ENCODE data around the gene SOX4.

Gene SOX4

GRCh38 chr6:21610341-21610740, 16.8 kb downstream of the SOX4 start:
- in situ Hi-C loops (cut with HindIII; ENCODE audit: low sequenced_read_pairs): no loop called here

GRCh38 chr6:21611485-21611884, 17.9 kb downstream of the SOX4 start:
- in situ Hi-C loops (cut with HindIII; ENCODE audit: low sequenced_read_pairs): no loop called here

GRCh38 chr6:21612067-21612745, 18.7 kb downstream of the SOX4 start:
- in situ Hi-C loops (cut with HindIII; ENCODE audit: low sequenced_read_pairs): no loop called here

GRCh38 chr6:21613809-21614208, 20.3 kb downstream of the SOX4 start:
- in situ Hi-C loops (cut with HindIII; ENCODE audit: low sequenced_read_pairs): no loop called here

GRCh38 chr6:21614226-21614625, 20.7 kb downstream of the SOX4 start:
- in situ Hi-C loops (cut with HindIII; ENCODE audit: low sequenced_read_pairs): no loop called here

- in situ Hi-C loops (cut with HindIII; ENCODE audit: low sequenced_read_pairs): no loop called here
Measured at GRCh38 chr6:21615504-21615903, 22.0 kb downstream of the SOX4 start.

GRCh38 chr6:21616005-21616404, 22.5 kb downstream of the SOX4 start:
- in situ Hi-C loops (cut with HindIII; ENCODE audit: low sequenced_read_pairs): no loop called here

GRCh38 chr6:21625642-21626041, 32.1 kb downstream of the SOX4 start:
- in situ Hi-C loops (cut with HindIII; ENCODE audit: low sequenced_read_pairs): no loop called here

GRCh38 chr6:21626756-21627155, 33.2 kb downstream of the SOX4 start:
- in situ Hi-C loops (cut with HindIII; ENCODE audit: low sequenced_read_pairs): no loop called here

- in situ Hi-C loops (cut with HindIII; ENCODE audit: low sequenced_read_pairs): no loop called here
Measured at GRCh38 chr6:21628160-21628559, 34.6 kb downstream of the SOX4 start.

GRCh38 chr6:21633511-21634109, 40.1 kb downstream of the SOX4 start:
- in situ Hi-C loops (cut with HindIII; ENCODE audit: low sequenced_read_pairs): no loop called here

GRCh38 chr6:21634582-21634981, 41.0 kb downstream of the SOX4 start:
- in situ Hi-C loops (cut with HindIII; ENCODE audit: low sequenced_read_pairs): no loop called here

- in situ Hi-C loops (cut with HindIII; ENCODE audit: low sequenced_read_pairs): no loop called here
Measured at GRCh38 chr6:21636876-21637275, 43.3 kb downstream of the SOX4 start.

- in situ Hi-C loops (cut with HindIII; ENCODE audit: low sequenced_read_pairs): no loop called here
Measured at GRCh38 chr6:21639316-21639715, 45.8 kb downstream of the SOX4 start.

Measured in endothelial cell of hepatic sinusoid (primary cell).